Measurements from ENCODE around the gene MRPL14.

Gene MRPL14

DNA sequence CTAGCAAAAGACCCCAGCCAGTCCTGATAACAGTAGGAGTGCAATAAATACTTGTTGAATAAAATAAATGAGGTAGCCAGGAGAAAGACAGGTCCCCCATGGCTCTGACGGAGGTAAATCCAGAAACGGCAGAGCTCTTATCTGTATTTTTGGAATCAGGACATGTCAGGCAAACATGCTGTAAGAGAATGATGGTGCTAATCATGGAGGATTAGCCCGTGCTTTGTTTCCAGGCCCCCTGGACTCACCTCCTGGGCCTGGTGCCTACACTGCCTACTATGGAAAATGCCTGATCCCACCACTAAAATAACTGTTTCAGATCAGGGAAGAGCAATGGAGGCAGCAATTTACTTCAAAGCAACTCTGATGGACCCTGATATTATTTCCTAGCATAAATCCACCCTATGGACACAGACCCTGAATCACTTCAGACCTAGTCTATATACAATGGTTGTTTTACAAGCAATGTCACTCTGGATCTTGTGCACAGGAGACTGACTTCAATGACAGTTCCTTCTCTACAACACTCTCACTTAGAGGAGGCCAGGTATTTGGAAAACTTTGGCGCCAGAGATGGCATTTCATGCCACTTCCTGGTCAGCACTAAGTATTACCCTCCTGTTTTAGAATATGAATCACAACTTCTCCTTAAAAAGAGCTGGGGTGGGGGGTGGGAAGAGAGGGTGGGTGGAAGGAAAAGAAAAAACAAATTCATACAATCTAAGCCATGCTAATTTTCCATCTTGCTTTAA, 6.4 kb downstream of the MRPL14 start:
- DNase-seq: no peak

DNA sequence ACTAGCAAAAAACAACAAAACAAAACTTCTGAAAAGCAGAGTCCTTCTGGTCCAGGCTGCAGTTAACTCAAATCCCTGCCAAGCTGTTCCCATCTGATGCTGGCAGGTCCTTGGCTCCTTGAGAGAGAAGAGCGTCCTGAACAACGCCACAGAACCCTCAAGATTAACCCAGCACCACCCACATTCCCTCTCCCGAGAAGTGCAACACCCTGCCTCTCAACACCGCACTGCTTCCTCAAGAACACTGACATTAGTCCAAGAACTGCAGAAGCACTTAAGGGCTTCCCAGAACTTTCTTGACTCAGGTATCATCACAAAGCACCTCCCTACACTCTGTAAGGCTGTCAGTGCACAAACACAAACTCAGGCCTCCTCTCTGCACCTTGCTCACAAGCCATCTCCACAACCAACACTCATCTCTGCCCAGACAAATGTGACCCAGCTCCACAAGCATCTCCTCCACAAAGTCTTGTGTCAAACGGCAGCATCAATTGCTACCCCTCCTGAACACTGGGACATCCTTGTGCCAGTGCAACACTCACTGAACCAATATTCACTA, 7.5 kb downstream of the MRPL14 start:
- DNase-seq: no peak

DNA sequence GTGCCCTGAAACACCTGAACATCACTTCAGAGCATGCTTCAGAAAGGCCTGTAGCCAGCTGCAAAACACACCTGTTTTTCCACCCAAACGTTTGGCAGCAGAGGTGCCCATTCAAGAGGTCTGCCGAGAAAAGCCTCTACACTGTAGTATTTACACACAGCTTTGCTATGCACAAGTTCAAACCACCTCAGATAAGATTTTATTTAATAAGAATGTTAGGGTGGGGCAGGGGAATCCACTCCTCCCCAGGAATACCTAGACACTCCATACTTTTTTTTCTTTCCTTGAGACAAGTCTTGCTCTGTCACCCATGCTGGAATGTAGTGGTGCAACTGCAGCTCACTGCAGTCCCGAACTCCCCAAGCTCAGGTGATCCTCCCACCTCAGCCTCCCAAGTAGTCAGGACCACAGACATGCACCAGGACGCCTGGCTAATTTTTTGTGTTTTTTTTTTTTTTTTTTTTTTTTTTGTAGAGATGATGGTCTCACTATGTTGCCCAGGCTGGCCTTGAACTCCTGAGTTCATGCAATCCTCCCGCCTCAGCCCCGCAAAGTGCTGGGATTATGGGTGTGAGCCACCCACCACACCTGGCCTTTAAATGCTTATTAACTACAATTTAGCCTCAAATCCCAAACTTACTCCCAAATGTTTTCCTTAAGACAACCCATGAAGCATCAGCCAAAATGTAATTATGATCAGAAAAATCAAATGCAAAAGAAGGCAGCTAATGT, 9.7 kb downstream of the MRPL14 start:
- DNase-seq: no peak

DNA sequence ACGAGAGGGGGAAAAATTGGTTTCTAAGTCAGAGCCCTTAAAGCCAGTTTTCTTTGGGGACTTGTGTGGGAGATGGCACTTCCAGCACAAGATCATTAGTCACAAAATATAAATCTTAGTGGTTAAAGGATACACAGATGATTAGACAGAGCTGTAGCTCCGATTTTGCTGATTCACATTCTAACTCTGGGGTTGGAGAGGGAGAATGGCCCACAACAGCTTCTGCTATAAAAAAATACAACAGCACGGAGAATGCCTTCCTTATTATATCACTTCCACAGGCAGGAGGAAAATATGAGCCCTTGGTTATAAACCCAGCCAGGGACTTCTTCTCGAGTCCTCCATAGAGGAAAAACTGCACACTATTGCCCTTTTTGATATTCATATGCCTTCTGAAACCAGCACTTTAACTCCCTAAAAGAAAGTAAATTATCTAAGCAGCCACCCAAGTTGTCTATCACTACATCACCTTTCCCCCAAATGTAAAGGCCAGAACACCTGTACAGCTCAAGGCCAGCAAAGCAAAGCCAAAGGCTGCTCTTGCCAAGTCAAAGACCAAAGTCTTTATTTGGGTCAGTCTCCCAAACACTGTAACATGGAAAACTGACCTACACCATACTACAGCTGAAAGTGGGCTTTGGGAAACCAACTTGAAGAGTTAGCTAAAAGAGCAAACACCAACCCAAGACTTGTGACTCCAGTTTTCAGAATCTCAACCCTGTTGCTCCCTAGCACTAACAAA, 10.4 kb downstream of the MRPL14 start:
- DNase-seq: no peak

DNA sequence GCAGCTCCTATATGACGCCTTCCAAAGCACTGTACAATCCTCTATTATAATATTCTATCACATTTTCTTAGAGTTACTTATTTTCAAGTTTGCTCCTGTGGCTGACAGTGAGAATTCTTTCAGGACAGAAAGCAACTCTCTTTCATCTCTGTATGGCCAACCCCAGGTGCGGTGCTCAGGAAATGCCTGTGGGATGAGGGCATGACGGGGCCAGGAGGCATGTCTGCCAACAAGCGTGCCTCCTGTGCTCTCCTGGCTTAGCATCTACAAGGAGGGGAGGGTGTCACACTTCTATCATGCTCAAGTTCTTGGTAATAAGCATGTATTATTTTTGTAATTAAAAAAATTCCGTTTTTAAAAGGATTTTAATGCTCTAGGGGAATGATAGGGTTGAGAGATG, 11.4 kb downstream of the MRPL14 start:
- DNase-seq: no peak

DNA sequence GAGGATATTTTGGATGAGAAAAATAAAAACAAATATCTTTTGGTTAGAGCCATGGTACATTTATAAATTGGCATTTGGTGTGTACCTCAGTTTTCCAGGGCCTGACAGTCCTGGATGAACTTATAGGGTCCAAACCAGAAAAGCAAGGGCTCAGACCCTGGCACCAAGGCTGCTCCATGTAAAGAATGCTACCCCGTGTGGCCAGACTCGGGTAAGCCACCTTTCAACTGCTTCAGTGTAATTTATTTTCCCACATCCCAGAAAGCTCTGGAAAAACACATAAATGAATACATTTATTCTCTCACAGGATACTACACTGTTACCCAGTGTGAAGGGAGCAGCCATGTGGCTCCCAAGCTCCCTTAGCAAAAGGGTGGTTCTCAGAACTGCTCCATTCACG, 13.8 kb downstream of the MRPL14 start:
- no peak for DNase-seq

DNA sequence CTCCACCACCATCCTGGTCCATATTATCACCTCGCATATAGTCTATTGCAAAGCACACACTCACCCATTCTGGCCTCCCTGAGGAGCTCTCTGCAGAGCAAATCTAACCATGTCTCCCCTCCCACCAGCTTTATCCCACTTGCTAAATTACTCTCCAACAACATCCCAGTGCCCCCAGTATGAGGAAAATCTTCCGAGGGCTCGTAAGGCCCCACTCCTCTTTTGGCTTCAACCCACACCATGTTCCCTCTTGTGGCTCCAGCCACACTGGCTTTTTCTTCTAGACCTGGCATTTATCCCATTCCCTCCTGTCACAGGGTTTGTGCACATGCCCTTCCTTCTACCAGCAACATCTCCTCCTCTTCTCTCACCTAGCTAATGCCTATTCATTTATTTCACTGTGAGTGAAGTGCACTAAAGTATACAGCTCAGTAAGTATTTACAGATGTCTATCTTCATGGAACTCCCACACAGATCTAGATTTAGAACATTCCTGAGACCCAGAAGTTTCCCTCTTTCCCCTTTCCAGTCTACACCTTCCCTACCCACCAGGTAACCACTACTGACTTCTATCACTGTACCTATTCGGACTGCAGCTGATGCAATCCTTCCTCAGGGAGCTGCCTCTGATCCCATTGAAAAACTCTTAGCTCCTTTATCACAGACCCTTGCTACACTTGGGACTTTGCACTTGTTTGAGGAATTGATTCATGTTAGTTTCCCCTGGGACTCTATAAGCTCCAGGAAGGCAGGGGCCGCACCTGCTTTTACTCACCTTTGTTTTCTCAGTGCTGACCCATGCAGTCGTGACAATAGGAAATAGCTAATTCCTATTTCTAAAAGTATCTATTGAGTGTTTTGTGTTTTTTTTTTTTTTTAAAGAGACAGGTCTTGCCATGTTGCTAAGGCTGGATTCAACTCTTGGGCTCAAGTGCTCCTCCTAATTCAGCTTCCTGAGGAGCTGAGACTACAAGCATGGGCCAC, 15.5 kb downstream of the MRPL14 start:
- no peak for DNase-seq

DNA sequence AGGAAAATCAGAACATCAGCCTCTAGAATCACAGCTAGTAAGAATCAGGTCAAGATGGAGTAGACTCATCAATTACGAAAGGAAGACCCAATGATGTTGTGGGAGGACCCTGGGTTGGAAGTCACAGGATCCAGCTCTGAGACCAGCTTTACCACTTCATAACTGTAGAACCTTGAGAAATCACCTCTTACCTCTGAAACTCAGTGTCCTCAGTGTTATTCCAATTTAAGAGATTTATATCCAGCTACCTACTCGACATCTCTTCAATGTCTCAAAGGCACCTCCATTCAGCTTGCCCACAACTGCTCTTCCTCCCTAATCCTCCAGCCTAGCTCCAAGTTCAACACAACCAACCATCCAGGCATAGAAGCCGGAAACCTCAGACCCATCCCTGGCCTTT, 16.3 kb downstream of the MRPL14 start:
- no peak for DNase-seq

DNA sequence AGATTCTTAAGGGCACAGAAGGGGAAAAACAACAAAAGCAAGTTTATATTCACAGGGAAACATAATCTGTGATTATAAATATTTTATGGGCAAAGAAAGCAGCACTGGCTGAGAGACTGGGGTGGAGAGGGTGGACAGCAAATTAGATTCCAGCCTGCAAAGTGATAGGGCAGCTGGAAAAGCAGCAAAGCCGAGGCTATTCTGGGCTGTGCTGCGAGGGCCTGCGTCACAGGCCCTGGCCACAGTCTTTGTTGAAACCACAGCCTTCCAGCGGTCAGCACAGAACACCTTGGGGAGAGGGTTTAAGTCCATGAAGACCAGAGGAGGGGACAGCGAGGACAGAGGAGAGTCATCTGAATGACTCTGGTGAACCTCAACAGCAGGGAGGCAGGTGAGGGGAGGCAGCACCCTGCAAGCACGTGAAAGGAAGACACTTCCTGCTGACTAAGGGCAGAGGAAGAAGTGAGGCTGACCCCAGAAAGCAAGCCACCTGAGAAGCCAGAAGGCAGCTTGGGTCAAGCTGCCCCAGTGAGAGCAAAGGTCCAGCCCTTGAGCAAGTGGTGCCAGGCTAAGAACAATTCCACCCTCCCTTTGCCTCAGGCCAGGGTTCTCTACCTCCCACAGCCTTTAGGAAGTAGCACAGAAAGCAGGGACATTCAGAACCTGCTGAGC, 17.1 kb downstream of the MRPL14 start:
- DNase-seq: no peak

DNA sequence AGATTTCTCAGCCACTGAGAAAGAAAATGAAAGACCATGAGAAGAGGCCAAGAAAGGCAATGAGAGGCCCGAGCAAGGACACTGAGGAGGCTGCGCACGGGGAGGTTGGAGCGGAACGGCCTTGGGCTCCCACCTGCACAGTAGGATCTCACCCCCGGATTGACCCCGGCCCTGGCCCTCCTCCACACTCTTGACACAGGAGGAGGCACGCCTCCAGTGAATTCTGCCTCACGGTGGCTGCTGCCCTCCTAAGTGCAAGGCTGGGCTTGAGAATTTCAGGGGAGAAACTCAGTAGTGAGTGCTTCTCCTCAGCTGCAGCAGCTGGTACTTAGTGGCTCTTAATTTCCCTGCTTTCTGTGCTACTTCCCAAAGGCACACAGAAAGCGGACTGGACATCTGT, 18.0 kb downstream of the MRPL14 start:
- DNase-seq: no peak

DNA sequence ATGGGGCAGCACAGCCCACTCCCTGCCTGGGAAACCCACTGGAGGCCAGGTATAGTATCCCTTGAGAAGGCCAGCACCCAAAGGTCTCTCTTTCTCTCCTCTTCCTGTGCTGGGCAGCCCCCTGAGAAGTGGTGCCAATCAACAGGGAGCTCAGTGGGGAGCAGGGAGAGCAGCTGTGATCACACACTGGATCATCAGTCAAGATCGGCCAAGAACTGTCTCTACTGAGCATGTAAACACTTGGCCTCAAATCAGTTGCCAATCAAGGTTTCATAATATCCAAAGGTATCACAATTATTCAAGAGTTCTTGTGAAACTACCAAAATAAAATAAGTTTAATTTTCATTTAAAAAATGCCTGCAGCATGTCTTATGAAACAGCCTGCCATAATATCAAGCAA, 18.8 kb downstream of the MRPL14 start:
- DNase-seq: no peak

DNA sequence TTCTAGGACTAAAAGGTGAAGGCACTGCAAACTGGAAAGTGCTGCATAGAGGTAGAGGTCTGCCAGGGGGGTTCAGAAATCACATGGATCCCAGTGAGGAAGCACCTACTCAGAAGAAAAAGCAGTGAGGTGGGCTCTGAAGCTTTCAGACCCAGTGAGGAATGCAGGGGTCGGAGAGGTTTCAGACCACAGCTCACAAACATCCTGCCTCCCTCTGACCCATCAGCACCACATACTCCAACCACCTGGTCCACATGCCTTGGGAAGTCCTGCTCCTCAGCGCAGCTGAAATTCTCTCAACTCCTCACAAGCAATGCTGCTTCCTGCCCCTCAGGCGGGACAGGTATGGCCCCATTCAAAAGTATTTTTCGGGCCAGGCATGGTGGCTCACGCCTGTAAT, 20.2 kb downstream of the MRPL14 start:
- no peak for DNase-seq

DNA sequence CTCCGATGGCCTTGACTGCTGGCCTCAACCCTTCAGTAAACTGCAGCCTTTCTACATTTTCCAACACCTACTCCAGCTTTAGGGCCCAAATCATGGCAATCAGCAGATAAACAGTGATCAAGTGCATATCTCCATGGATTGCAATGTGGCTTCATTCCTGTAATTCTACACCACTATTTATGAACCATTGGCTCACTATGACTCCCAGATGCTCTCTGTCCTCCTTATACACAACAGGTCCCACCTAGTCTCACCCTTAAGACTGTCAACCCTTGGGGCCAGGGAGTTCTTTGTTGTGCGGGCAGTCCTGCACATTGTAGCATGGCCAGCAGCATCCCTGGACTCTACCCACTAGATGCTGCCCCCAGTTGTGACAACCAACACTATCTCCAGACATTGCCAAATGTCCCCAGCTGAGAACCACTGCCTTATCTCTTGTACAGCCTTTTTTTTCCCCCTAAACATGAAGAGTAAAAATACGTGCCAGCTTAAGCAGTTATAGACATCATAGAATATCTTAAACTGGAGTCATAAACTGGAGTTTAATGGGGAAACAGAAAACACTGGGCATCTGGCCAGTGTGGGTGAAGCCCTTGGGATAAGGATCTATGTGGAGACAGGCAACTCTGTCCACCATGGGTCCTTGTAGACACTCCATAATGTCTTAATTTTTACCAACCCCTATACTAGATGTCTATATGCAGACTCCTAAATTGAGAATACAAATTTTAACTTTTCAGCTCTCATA, 21.1 kb downstream of the MRPL14 start:
- no peak for DNase-seq

DNA sequence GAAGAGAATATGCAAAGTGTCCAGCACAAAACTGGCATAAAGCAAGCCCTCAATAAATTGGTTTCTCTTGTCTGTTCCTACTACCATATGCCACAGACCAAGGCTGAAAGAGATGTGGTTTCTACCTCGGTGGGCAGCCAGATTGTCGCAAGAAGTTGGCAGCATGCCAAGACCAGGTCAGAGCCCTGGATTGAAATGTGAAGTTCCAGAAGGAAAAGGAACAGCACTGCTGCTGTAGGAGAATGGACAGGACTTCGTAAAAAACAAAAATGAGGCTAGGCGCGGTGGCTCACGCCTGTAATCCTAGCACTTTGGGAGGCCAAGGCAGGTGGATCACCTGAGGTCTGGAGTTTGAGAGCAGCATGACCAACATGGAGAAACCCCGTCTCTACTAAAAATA, 22.1 kb downstream of the MRPL14 start:
- DNase-seq: no peak

DNA sequence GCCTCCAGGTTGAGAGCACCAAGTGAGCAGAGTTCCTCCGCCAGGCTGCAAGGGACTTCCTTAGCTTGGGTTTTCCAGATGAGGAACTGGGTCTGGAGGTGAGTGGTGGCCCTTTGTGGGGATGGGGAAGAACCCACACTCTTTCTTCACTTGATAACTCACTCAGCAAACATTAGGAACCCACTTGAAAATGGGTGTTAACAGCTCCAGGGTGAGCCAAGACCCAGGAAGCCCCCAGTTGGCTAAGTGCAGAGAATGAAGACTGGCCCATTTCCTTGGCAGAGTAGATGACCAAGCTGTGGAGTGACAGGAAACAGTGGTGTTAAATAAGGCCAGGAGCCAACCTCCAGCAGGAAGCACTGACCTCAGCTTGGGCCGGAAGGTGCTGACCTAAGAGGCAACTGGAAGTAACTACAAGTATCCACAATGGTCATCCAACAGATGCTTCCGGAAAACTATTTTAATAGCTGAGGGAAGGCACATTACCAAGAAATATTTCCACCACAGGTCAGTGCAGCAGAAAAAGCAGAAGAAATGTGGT, 22.7 kb downstream of the MRPL14 start:
- DNase-seq: no peak

DNA sequence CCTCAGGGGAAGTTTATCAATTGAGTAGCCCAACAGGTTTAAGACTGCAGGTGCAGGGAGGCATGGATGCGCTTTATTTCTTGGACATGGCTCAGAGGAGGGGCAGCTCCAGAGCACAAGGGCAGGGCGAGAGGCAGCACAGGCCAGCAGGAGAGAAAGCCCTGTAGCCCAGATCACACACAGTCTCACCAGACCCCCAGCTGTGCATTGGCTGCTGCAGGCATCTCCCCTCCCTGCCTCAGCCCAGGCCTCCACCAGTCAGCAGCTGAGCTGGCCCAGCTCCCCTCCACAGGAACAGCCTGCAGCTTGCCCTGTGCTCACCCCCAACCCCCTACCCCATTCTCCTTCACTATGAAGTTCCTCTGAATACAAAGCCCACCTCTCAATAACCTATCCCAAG, 24.7 kb downstream of the MRPL14 start:
- no peak for DNase-seq

DNA sequence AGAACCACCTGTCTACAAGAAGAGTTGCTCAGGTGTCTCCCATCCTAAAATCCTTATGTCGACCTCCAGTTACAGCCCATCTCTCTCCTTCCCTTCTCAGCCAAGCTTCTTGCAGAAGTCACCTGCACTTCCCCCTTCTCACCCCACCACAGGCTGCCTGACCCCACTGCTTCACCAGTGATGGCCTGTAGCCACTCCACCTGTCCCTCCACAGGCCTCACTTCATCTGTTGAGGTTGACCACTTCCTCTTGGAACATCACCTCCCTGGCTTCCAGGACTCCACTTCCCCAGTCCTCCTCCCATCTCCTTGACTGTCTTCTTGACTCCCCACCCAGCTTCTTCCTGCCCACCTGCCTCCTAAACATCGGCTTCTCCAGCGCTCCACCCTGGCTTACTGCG, 25.4 kb downstream of the MRPL14 start:
- DNase-seq: no peak

DNA sequence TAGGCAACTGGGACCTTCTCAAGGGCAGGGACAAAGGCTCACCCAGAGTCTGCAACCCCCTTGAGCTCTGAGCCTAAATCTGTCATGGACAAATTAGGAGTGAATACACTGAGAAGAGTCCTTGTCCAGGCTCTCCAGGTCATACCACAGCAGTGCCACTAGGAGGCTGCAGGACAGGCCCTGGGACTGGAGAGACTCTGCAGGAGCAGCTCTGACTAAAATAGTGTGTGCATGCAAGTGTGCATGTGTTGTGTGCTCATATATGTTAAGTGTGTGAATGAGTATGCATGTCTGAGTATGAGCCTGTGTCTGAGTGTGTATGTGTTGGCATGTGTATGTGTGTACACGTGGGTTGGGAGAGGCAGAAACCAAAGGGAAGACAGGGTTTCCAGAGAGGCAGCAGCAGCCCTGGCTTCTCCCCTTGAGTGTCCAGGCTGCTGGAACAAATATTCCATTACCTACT, 27.1 kb downstream of the MRPL14 start:
- DNase-seq: peak in 1 of 2 donors; percentile 20

DNA sequence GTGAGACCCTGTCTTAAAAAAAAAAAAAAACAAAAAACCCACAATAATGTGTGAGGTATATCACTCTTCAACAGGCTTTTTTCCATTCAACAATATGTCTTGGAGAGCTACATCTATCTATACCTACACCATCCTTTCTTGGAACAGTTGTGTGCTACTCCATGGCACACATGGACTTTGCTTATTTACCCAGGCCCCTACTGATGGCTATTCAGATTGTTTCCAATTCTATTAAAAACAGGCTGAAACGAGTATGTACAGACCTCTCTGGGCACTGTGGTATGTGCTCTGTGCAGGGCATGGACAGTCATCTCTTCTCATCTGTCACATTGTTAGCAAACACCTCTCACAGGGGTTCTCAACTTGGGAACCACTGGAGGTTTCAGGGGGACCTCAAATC, 28.1 kb downstream of the MRPL14 start:
- DNase-seq: no peak

DNA sequence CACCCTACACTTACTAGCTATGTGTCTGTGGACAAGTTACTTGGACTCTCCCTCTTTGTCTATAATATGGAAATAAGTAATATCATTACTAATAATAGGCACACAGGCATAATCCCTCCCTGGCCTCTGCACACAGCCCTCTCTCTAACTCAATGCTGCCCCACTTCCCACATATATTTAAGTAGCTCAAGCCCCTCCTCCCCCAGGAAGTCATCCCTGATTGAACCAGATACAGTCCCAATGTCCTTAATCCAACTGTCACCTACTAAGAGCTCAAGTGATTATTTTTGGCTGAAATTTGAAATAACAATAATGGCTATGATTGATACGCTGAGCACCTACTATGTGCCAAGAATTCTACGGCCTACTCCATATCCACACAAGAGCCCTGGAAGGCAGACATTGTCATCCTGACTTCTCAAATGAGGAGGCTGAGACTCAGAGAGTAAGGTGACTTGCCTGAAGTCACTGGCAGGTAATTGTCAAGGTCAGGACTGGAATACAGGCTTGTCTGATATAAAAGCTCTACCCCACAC, 29.4 kb downstream of the MRPL14 start:
- no peak for DNase-seq
